IMR-90 (cell line): ENCODE results near the gene C20orf144. TPM values are rescaled to one million over a fixed set of nuclear protein-coding genes. Genes with fewer than 3 reads are reported as not detected.

Experiments
- ATAC-seq: fragments of 200-7000 bp; cut with Tn5 transposase; 2 replicates; pipeline ENCODE4 v1.9.1; 2020; ENCODE audit warnings: low read depth, mild to moderate bottlenecking, moderate library complexity
- BruUV-seq: library from RNA; stranded (reverse); fragments of 400-500 nt; replicated peaks from 2 replicates; lab custom pipeline; 2021; lab: Mats Ljungman, UMichigan
- CTCF ChIA-PET: fragments of 300-600 bp; formaldehyde crosslinking; extraction: SDS; loops from one replicate; lab custom pipeline; 2021; ENCODE audit warnings: antibody characterized with exemption; lab: Yijun Ruan, JAX
- POLR2A ChIA-PET: fragments of 300-600 bp; sonication (Branson Sonifier 250); formaldehyde crosslinking; loops from one replicate; lab custom pipeline; 2022; ENCODE audit warnings: antibody characterized with exemption; ENCODE audit not compliant: unreplicated experiment; lab: Charles Lee
- DNase-seq: peaks from one replicate; pipeline ENCODE4 v3.0.0; 2013
- H2AFZ ChIP-seq: replicated peaks from 2 replicates; pipeline ENCODE3; 2013; ENCODE audit warnings: low read length, mild to moderate bottlenecking; ENCODE audit not compliant: poor library complexity
- H2AK5ac ChIP-seq: 2 replicates; pipeline ENCODE4 v1.6.1; 2013; ENCODE audit warnings: low read depth, low read length, inconsistent platforms
- H2AK9ac ChIP-seq: replicated peaks from 2 replicates; pipeline ENCODE3; 2013; ENCODE audit warnings: mild to moderate bottlenecking, low read depth, low read length, moderate library complexity; ENCODE audit not compliant: poor library complexity
- H2BK120ac ChIP-seq: 2 replicates; pipeline ENCODE4 v1.6.1; 2013; ENCODE audit warnings: low read depth, low read length, inconsistent platforms
- H2BK15ac ChIP-seq: 3 replicates; pipeline ENCODE4 v1.6.1; 2013; ENCODE audit warnings: low read depth, low read length, inconsistent platforms
- H2BK20ac ChIP-seq: 2 replicates; pipeline ENCODE4 v1.6.1; 2013; ENCODE audit warnings: low read depth, mild to moderate bottlenecking, inconsistent platforms, low read length, moderate library complexity
- H2BK5ac ChIP-seq: 2 replicates; pipeline ENCODE4 v1.6.1; 2013; ENCODE audit warnings: mild to moderate bottlenecking, low read depth, low read length, inconsistent platforms; ENCODE audit not compliant: poor library complexity, severe bottlenecking
- H3K14ac ChIP-seq: replicated peaks from 2 replicates; pipeline ENCODE4 v1.6.1; 2013; ENCODE audit warnings: low read depth, low read length, inconsistent platforms
- H3K18ac ChIP-seq: 2 replicates; pipeline ENCODE4 v1.6.1; 2013; ENCODE audit warnings: low read depth, low read length, control low read depth
- H3K23ac ChIP-seq: 2 replicates; pipeline ENCODE4 v1.6.1; 2013; ENCODE audit warnings: low read depth, low read length, inconsistent platforms
- H3K27ac ChIP-seq: 2 replicates; pipeline ENCODE4 v1.5.1; 2013; ENCODE audit warnings: mild to moderate bottlenecking, control low read depth, low read length; ENCODE audit not compliant: insufficient read depth
- H3K27me3 ChIP-seq: 2 replicates; pipeline ENCODE4 v1.6.1; 2013; ENCODE audit warnings: low read length; ENCODE audit not compliant: control insufficient read depth, insufficient read depth
- H3K36me3 ChIP-seq: 2 replicates; pipeline ENCODE4 v1.6.1; 2013; ENCODE audit warnings: low read length, mixed read lengths; ENCODE audit not compliant: control insufficient read depth, insufficient read depth
- H3K4ac ChIP-seq: 2 replicates; pipeline ENCODE4 v1.6.1; 2013; ENCODE audit warnings: low read depth, low read length, inconsistent platforms
- H3K4me1 ChIP-seq: 2 replicates; pipeline ENCODE4 v1.6.1; 2013; ENCODE audit warnings: low read length, mixed read lengths; ENCODE audit not compliant: control insufficient read depth, insufficient read depth
- H3K4me2 ChIP-seq: 2 replicates; pipeline ENCODE4 v1.6.1; 2013; ENCODE audit warnings: low read depth, mild to moderate bottlenecking, control low read depth, low read length, moderate library complexity
- H3K4me3 ChIP-seq: 2 replicates; pipeline ENCODE4 v1.5.1; 2013; ENCODE audit warnings: low read depth, mild to moderate bottlenecking, control low read depth, low read length, moderate library complexity; ENCODE audit not compliant: insufficient read depth
- H3K56ac ChIP-seq: 2 replicates; pipeline ENCODE4 v1.6.1; 2013; ENCODE audit warnings: low read length, inconsistent platforms; ENCODE audit not compliant: insufficient read depth; ENCODE audit errors: extremely low read depth
- H3K79me1 ChIP-seq, 2 experiments: 2 replicates each; pipeline ENCODE4 v1.6.1; 2013; ENCODE audit warnings: low read length in 2 of 2, inconsistent platforms in 1 of 2, low read depth in 1 of 2
- H3K9ac ChIP-seq: 2 replicates; pipeline ENCODE4 v1.6.1; 2013; ENCODE audit warnings: low read depth, low read length, control low read depth
- H3K9me1 ChIP-seq: 2 replicates; pipeline ENCODE4 v1.6.1; 2013; ENCODE audit warnings: low read length, inconsistent platforms; ENCODE audit not compliant: insufficient read depth
- H3K9me3 ChIP-seq: 2 replicates; pipeline ENCODE4 v1.6.1; 2013; ENCODE audit warnings: low read length; ENCODE audit not compliant: control insufficient read depth, insufficient read depth
- H4K20me1 ChIP-seq: 2 replicates; pipeline ENCODE4 v1.6.1; 2013; ENCODE audit warnings: low read length, inconsistent platforms; ENCODE audit not compliant: insufficient read depth
- H4K5ac ChIP-seq: 2 replicates; pipeline ENCODE4 v1.6.1; 2013; ENCODE audit warnings: mild to moderate bottlenecking, low read depth, low read length, control low read depth
- H4K8ac ChIP-seq, 2 experiments: 2 replicates each; pipeline ENCODE4 v1.6.1; 2013; ENCODE audit warnings: low read depth in 2 of 2, low read length in 2 of 2, control low read depth in 1 of 2, inconsistent platforms in 1 of 2
- H4K91ac ChIP-seq: 2 replicates; pipeline ENCODE4 v1.6.1; 2013; ENCODE audit warnings: low read depth, low read length, inconsistent platforms; ENCODE audit not compliant: insufficient read depth
- BHLHE40 ChIP-seq: fragments of 150-350 bp; IDR thresholded peaks from 2 replicates; pipeline ENCODE4 v1.6.1; 2016; ENCODE audit warnings: mild to moderate bottlenecking, low read depth, low read length
- CEBPB ChIP-seq: IDR thresholded peaks from 2 replicates; pipeline ENCODE4 v1.6.1; 2012; ENCODE audit warnings: low read depth, low read length, improper control_type of control experiment
- CTCF ChIP-seq: conservative IDR thresholded peaks from 2 replicates; pipeline ENCODE4 v1.5.1; 2012; ENCODE audit warnings: mild to moderate bottlenecking, low read depth, low read length, improper control_type of control experiment
- MAFK ChIP-seq: IDR thresholded peaks from 2 replicates; pipeline ENCODE4 v1.6.1; 2012; ENCODE audit warnings: low read depth, low read length, improper control_type of control experiment
- MXI1 ChIP-seq: IDR thresholded peaks from 2 replicates; pipeline ENCODE4 v1.6.1; 2012; ENCODE audit warnings: low read depth, mild to moderate bottlenecking, low read length, moderate library complexity, borderline replicate concordance
- NFE2L2 ChIP-seq: fragments of 150-350 bp; IDR thresholded peaks from 2 replicates; pipeline ENCODE4 v1.6.1; 2016; ENCODE audit warnings: low read depth, mild to moderate bottlenecking, low read length
- RAD21 ChIP-seq: IDR thresholded peaks from 2 replicates; pipeline ENCODE4 v1.6.1; 2012; ENCODE audit warnings: low read length, improper control_type of control experiment
- RFX5 ChIP-seq: IDR thresholded peaks from 2 replicates; pipeline ENCODE4 v1.8.0; 2012; ENCODE audit warnings: low read depth, mild to moderate bottlenecking, low read length, moderate library complexity
- SMC3 ChIP-seq: fragments of 150-350 bp; IDR thresholded peaks from 2 replicates; pipeline ENCODE4 v1.6.1; 2016; ENCODE audit warnings: low read depth, mild to moderate bottlenecking, antibody characterized with exemption, low read length, moderate library complexity
- WGBS, 2 experiments: methylation state at CpG; one replicate each; pipeline versions ENCODE4 v1.1.5 to v1.1.7; 2013; ENCODE audit warnings: missing lambda C conversion rate in 2 of 2; ENCODE audit not compliant: insufficient read length in 1 of 2; ENCODE audit errors: extremely low coverage in 2 of 2; 5-methylcytosine and 5-hydroxymethylcytosine counted together
- dilution Hi-C: fragments of 300-500 bp; cut with HindIII; formaldehyde crosslinking; loops from one replicate; pipeline ENCODE4 v1.14.3; 2018; ENCODE audit warnings: low sequenced_read_pairs; ENCODE audit not compliant: unreplicated experiment
- in situ Hi-C: fragments of 300-500 bp; cut with MboI; formaldehyde crosslinking; loops from 3 replicates; pipeline ENCODE4 v1.14.3; 2019; ENCODE audit warnings: low sequenced_read_pairs, inconsistent platforms, mixed read lengths
- intact Hi-C: fragments of 100-400 bp; cut with micrococcal nuclease; formaldehyde crosslinking; loops from 2 replicates; pipeline ENCODE4 v1.10.0; 2022
- polyA plus RNA-seq, 3 experiments: library from polyadenylated mRNA; depleted of rRNA; stranded (reverse); fragments of >200 nt; gene quantifications; 2 replicates each; pipeline ENCODE4 v1.2.3, GENCODE V29; 2012; ENCODE audit warnings: low replicate concordance in 1 of 3
- total RNA-seq: library from RNA; depleted of rRNA; stranded (reverse); fragments of >200 nt; gene quantifications from 2 replicates; pipeline ENCODE4 v1.2.3, GENCODE V29; 2012

C20orf144 gene
- total and polyA plus RNA-seq, 2 of the 4 experiments (the other 2 are of a cell fraction) = under 0.01 to 0.19 TPM

DNA sequence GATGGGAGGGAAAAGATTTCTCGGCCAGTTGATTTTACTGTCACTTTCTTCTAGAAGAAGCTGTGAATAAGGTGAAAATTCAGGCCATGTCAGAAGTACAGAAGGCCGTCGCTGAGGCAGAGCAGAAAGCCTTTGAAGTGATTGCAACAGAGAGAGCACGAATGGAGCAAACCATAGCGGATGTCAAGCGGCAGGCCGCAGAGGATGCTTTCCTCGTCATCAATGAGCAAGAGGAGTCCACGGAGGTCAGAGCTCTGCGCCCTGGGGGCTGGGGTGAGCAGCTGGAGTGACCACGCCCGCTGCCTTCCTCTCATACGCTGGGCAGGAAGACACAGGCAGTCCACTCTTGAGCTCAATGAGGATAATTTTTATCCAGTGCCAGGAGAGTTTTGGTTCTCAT lies 21.8 kb upstream of the C20orf144 start:
- CTCF ChIA-PET = no interaction called here
- Histone ChIP-seq H3K4me3 (no peak overlapping the region), H4K8ac (no peak overlapping the region), H2AFZ (no peak overlapping the region), H3K4me1 (no peaks in the 10 kb centered on the region; the same call in 1 of the 2 replicates), H3K27ac (no peak overlapping the region), H2BK15ac (no peak overlapping the region), H3K56ac (no peak overlapping the region), H3K79me1 (no peaks in the 10 kb centered on the region; a peak in 1 of 4 replicates), H3K14ac (no peak overlapping the region), H3K9me3 (no peaks in the 10 kb centered on the region), H2AK9ac (no peak overlapping the region), H4K91ac (no peak overlapping the region), H4K20me1 (no peaks in the 10 kb centered on the region; the same call in 1 of the 2 replicates), H2BK20ac (no peak overlapping the region), H2BK5ac (no peak overlapping the region), H3K4ac (no peak overlapping the region), H3K23ac (no peak overlapping the region), H3K18ac (no peak overlapping the region), H3K36me3 (peaks cover 41% of the 10 kb centered on the region), H2AK5ac (no peak overlapping the region), H4K5ac (no peak overlapping the region), H3K27me3 (no peaks in the 10 kb centered on the region), H3K9me1 (peaks cover 5% of the 10 kb centered on the region; the same call in 1 of the 2 replicates), H2BK120ac (no peak overlapping the region), H3K9ac (no peak overlapping the region), H3K4me2 (no peak overlapping the region)
- ATAC-seq = no peak
- intact Hi-C loops (no loop called here), in situ Hi-C loops (no loop called here), dilution Hi-C loops (no loop called here)
- no peak for DNase-seq
- TF ChIP-seq RFX5 (no peak), CTCF (no peak), RAD21 (no peak), MXI1 (no peak), SMC3 (no peak), BHLHE40 (no peak), NFE2L2 (no peak), CEBPB (no peak), MAFK (no peak)
- BruUV-seq = no TSS peak
- POLR2A ChIA-PET = no interaction called here
- WGBS, 2 experiments = no CpG with 5 or more reads among the region's 13 CpGs
